Measurements from ENCODE around the gene CAMTA1.
"Not testable (repeated sequence)": the region's sequence is repeated elsewhere in the genome, so short reads cannot be mapped to it uniquely, and the experiment has no call there.

CAMTA1 gene

DNA sequence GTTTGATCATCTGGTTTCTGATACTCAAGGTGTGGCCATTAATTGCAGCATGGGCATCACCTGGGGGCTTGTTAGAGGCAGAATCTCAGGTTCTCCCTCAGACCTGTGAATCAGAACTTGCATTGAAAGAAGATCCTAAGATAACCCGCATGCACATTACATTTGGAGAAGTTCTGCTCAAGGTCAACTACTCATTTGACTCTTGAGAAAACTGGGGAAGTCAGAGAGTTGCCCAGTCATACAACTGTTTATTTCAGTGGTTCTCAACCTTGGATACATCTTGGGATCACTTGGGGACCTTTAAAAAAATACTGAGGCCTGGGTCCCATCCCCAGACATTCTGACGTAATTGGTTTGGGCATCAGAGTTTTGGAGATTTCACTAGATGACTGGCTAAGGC, 30.5 kb downstream of the CAMTA1 start:
- DNase-seq, result no peak

DNA sequence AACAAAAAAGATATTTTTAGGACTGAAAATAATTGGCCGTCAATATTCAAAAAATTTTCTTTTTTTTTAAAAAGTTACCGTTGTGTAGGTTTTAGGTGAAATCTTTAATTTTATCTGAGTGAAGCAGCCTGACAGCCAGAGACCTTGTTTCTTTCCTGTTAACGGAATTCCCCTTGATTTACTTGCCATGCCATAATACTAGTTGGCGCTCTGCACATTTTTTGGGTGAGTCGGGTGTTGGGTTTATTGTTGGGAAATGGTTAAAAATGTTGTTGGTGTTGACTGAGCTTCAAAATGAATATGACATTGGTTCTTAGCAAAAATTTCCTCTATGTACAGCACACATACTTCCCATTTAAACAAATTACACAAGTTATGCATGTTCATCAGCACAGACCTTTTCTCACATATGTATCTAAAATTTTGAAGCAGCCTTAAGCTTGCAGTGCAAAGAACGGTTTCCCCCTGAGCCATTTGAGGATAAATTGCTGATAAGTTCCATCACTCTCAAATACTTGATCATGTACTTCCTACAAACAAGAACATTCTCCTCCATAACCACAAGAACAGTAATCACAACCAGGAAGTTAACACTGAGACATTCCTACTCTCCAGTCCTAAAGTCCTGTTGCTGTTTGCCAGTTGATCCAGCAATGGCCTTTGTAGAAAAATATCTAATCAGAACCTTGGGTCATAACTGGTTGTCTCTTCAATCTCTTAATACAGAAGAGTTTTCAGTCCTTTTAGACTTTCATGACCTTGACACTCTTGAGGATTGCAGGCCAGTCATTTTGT, 34.2 kb downstream of the CAMTA1 start:
- DNase-seq, result no peak

DNA sequence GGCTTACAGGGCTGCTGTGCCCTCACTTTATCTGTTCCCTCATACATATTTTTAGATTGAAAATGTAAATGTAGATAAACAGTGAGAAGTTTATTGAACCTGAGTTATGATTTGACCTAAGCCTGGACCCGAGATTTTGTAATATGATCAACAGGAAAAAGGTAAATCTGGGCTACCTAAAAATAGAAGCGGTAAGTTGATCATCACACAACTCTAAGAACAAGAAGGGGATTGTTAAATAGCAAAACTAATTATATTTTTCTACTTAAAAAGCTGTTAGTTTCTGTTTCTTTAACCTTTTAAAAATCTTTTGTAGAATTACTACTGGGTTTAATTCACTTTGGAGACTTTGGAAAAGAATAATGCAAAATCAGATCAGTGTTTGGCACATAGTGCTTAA, 35.6 kb downstream of the CAMTA1 start:
- DNase-seq, result no peak

DNA sequence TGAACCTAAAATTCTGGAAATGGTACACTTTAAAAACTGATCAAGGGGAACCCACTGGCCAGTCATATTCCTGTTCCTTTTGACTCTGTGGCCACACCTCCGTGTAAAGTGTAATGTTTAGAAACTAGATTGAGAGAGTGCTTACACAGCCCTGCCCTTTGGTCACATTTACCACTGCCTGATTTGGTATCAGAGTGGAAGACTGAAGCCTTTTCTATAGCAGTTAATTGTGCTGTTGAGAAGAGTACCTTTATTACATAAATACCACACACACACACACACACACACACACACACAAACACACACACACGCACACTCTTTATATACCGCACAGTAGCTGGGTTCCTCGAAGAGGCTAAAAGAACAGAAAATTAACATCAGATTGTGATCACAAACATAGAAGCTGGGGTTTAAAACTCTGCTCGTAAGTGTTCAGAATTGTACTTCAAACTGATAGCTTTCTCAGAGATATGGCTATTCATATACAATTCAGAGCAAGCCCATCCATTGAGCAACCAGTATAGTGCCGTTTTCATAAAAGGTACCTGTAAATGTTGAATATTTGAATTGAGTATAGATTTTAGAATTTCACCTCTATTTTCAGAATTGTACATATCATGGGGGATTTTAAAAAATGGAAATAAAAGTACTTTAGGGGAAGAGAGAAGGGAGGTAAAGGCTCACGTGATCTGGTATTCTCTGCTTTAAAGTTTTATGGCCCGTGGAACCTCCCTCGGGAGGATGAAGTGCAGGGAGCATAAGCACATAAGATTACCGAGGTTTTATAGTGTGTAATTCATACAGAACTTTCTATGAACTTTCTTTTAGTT, 37.5 kb downstream of the CAMTA1 start:
- no peak for DNase-seq

DNA sequence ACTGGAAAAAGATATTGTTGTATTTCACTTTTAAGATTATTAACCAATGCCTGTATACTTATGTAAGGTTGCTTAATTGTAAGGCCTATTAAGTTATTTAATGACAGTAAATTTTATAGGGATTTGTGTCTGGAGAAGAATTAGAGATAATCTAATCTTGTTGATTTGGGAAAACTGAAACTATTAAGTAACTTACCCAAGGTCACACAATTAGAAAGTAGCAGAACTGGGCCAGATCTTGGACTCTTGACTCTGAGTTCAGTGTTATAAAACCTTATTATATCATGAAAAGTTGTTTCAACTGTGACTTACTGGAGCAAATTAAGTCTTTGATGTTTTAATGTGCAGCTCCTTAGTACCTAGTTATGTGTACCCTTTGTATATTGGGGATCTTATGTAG, 38.5 kb downstream of the CAMTA1 start:
- DNase-seq, result no peak

DNA sequence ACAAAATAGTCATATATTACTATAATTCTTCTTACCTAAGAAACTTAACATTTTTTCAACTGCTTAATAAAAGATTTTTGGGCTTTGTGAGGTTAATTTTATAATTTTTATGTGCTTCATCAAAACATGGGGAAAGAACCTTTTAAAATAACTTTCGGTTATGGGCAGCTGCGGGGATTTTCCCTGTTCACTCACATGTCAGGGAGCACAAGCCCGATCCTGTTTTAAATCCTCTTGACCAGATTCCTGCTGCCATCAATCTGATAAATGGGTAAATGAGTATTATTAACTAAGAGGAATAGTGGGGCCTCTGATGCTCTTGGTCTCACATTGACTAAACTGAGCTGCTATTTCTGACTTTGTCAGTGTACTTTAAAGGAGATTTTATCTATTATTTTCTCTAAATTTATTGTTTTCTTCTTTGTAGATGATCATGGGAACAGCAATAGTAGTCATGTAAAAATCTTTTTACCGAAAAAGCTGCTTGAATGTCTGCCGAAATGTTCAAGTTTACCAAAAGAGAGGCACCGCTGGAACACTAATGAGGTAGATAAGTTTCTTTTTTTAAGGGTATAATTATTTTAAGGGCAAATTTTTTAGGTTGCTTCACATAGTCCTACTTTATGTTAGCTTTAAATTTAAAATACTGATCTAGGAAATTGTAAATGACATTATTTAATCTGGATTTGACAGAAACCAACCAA, 39.6 kb downstream of the CAMTA1 start:
- DNase-seq, result no peak

DNA sequence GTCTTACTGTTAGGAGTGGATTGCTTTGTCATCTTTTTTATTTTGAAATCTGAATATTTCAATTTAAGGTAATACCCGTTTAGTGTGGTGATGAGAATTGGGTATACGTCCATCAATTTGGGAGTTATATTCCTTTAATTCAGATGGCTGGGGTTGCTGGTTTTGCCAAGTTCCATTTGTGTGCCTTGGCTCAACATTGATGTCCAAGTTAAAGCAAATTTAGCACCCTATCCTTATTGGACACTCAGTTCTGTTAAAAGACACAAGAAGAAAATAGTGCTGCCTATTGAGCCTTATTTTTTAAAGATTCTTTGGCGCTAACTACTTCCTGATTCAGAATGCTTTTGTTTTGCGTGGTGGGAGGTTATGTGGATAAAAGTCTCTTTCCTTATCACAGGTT, 40.6 kb downstream of the CAMTA1 start:
- DNase-seq, result no peak

DNA sequence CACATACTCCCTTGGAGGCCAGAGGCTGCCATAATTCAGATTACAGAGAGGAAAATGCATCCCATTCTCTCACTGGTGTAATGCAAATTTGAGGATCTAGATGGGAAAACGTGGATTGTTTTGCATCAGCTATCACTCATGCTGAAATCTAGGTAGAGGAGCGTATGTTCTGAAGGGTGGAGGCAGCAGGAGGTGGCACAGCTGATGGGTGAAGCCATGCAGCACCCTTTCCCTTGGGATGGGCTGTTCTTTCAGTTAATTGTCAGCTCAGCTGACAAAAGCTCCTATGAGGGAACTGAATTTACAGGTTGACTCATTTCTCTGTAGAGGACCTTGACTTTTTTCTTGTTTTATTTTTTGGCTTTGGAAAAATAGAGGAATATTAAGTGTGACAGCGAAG, 41.8 kb downstream of the CAMTA1 start:
- no peak for DNase-seq

DNA sequence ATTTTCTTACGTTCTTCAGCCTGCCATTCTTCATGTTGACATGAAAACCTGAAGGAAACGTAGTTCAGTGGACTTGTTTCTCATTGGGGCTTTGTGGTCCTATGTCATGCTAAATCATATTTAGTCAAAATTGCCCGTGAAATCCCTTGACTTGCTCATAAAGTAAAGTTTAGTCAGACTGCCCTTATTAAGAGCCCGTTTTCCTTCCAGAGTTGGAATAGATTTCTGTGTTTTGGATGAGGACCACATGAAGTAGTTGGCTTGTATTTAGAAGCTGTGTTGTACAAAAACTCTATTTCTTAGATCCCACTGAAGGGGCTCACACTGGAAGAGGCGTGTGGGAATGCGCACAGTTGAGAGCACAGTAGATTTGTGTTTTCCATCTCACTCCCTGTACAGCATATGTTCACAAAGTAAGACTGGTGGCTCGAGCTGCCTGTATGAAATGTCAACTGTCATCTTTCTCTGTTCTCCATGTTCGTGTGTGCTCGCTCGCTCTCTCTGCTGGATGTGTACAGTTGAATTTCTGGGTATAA, 42.4 kb downstream of the CAMTA1 start:
- DNase-seq, result no peak

DNA sequence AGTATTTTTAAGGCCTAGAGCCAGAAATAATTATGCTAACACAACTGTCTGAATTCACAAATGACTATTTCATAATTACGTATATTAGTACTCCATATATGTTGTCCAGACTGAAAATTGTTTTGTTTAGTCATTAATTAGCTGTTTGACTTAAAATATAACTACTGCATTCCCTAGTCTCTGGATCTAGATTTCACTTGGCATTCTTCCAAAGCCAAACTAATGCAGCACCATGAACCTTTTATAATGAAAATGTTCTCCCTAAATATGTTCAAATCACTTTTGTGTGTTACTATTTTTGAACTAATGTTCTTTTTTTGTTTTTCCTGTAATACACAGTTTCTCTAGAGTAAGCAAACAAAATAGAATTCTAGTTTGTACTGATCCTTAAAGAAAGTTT, 46.1 kb downstream of the CAMTA1 start:
- DNase-seq, result no peak

DNA sequence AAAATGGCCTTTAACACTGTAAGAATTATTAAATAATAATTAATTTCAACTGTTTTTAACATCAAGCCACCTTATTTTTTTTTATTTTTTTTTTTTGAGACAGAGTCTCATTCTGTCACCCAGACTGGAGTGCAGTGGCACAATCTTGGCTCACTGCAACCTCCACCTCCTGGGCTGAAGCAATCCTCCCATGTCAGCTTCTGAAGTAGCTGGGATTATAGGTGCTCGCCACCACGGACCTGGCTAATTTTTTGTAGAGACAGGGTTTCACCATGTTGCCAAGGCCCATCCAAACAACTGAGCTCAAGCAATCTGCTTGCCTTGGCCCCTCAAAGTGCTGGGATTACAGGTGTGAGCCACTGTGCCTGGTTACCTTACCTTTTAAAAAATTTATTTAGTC, 46.8 kb downstream of the CAMTA1 start:
- DNase-seq, result not testable (repeated sequence)

DNA sequence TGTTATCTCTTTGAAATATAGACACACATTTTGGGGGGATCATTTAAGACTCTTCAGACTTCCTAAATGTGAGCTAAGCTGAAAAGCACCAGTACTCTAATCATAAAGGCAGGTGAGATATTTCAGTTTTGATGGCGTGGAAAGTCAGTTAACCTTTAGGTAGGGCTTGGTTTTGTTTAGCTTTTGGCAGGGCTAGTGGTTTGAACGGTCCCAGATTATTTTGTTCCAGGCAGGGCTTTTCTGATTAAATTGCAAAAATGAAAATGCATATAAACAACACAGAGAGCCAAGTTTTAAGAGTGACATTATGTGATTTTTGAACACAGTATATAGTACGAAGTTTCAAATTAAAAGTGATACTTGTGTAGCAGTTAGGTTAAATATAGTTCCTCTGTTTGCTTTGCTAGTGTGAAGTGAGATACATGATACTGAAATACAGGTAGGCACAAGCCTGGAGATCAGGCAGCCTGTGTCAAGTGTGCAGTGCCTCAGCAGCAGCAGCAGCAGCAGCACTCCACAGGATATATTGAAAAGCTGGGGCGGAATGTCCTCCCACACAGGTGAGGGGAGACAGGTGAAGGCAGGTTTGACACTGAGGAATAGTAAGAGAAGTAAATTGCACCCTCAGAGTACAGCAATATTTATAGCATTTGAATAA, 47.4 kb downstream of the CAMTA1 start:
- DNase-seq, result no peak

DNA sequence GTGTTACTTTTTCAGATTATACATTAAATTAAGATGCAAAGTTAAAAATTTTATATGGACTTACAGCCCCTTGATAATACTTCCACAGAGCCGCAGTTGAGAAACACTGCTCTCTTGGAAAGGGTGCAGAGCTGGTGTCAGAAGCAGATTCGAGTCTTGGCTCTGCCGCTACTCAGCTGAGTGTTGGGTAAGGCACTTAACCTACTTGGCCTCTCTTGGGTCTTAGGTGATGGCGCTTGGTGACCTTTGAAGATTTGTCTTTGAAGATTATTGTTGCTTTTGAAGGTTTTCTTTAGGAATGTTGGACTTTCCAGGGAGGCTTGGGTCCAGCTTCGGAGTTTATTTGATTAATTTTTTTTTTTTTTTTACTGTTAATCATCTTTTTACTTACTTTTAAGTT, 48.5 kb downstream of the CAMTA1 start:
- DNase-seq, result no peak

DNA sequence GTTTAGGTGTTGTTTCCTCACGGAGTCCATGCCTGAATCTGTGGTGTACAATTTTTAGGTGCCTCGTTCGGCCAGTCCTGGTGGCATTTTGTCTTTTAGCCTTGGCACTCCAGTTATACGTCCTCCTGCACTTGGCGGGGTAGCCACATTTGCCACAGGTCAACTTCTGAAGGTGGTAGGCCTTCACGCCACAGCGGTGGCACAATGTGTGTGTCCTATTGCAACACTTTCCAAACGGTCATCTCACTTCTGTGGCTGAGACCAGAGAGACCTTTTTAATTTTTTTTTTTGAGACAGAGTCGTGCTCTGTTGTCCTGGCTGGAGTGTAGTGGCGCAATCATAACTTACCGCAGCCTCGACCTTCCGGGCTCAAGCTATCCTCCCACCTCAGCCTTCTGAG, 49.1 kb downstream of the CAMTA1 start:
- DNase-seq, result no peak

DNA sequence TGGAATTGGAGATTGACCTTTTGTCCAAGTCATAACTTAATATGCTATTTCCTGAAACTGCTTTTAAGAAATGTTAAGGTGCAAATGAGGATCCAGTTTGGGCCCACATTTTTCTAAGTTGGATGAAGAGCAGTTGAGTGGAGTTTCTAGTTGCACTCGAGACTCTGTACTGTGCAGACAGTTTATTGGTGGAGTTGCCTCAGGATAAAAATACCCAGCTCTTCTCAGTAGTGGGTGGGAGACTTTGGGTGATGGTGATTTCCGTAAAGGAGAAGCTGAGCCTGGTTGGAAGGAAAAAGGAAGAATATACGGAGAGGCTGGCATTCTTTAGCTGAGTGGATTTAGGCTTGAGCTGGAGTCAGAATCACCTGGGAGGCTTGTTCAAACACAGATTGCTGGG, 49.9 kb downstream of the CAMTA1 start:
- DNase-seq, result no peak

DNA sequence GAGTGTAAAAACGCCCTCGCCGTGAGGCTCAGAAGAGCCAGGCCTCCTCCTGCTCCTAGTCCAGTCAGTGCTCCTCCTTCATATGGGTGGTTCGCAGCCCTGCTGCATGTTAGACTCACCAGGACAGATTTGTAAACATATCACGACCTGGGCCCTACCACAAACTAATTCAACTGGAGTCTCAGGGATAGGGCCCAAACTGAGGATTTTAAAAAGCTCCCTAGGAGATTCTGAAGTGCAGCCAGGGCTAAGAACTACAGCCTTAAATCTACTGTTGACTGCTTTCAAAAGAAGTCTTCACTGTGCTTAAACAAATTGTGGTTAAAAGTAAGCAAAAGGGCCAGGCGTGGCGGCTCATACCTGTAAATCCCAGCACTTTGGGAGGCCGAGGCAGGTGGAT, 57.0 kb downstream of the CAMTA1 start:
- no peak for DNase-seq

DNA sequence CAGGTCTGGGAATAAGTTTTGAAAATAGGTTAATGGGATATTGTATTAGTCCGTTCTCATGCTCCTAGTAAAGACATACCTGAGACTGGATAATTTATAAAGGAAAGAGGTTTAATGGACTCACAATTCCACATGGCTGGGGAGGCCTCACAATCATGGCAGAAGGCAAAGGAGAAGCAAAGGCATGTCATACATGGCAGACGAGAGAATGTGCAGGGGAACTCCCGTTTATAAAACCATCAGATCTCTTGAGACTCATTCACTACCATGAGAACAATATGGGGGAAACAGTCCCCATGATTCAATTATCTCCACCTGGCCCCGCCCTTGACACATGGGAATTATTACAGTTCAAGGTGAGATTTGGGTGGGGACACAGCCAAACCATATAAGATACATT, 60.5 kb downstream of the CAMTA1 start:
- DNase-seq, result not testable (repeated sequence)

DNA sequence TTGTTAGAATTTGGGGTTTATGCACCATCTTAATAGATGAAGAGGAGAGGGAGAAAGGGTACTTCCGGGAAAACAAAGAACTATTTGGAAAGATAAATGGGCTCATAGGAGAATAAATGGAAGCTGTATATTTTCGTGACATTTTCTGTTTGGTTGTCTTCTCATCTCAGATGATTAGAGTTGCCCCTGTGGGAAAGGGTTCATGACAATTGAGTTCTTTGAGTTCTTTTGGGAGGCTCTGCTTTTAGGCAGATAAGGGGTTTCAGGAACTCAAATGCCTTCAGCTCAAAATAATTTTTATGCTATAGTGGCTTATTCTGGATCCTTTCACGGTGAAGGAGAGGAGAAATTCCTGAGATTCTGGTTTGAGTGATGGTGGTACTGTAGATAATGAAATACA, 63.6 kb downstream of the CAMTA1 start:
- no peak for DNase-seq

DNA sequence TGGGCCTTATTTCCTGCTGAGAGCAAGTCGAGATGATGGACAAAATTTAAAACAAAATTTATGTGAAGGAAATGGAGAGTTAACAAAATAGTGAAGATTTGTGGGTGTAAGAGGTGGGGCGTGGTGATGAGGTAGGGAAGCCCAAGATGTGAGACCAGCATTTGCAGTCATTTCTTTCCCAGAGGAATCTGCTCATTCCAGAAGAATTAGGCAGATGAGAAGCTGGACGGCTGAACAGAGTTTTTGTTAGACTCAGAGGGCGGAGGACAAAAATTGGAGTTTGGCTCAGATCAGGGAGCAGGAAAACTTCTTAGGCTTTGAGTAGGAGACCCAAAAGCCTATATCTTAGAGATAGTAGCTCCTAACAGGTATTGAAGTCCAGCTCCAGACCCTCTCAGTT, 65.3 kb downstream of the CAMTA1 start:
- no peak for DNase-seq

DNA sequence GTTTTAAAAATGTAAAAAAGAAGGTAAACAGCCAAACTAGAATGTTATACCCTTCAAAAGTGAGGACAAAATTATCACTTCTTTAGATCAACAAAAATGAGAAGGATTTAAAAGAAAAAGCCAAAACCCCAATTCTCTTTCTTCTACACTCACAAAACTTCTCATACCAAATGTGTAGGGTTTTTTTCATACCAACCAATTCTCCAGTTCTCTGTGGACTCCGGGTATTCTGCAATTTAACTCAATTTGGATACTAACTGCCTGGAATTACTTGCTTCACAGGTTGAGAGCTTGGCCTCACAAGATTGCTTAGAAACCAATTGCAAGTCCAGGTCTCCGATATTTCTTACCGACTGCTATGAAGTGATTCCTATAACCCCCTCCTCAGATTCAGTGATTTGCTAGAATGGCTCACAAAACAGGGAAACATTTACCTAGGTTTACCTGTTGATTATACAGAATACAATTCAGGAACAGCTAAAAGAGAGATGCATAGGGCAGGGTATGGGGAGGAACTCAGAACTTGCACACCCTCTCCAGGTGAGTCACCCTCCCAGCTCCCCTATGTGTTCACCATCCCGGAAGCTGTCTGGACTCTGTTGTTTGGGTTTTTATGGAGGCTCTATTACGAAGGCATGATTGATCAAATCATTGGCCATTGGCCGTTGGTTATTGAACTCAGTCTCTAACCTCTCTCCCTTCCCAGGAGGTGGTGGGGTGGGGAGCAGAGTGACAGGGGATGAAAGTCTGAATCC, 67.1 kb downstream of the CAMTA1 start:
- DNase-seq, result no peak

DNA sequence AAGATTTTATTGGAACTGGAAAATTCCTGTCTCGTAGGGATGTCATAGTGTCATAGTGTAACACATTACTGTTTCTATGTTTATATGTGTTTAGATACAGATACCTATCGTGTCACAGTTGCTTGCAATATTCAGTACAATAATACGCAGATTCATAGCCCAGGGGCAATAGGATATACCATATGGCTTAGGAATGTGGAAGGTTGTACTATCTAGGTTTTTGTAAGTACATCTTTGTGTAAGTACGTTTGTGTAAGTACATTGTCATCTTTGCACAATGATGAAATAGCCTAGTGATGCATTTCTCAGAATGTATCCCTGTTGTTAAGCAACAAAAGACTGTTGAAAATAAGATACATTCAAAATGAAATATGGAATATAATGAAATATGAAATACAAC, 68.9 kb downstream of the CAMTA1 start:
- no peak for DNase-seq

DNA sequence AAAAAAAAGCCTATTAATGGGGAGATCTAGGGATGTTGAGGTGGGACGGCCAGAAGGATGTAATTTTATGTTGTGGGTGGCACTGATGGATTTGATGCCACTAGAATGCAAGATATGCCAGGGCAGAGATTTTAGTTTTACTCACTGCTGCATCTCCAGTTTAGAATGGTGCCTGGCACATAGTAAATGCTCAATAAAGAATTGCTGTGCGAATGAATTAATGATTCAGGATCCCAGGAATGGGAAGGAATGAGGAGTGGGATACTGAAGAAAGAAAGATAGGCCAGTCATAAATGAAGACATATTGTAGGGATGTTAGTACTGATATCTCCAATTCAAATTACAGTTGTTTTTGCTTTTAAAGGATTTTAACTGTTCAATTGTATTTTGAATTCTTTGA, 72.6 kb downstream of the CAMTA1 start:
- DNase-seq, result no peak
